HG02623 (cell line): ENCODE data around the gene IGFBP6.

ENCODE experiments used
- ATAC-seq: cut with Tn5 transposase; IDR thresholded peaks from one replicate; pipeline ENCODE4 v1.9.1; 2021; ENCODE audit warnings: moderate library complexity; ENCODE audit not compliant: unreplicated experiment

Gene IGFBP6

DNA sequence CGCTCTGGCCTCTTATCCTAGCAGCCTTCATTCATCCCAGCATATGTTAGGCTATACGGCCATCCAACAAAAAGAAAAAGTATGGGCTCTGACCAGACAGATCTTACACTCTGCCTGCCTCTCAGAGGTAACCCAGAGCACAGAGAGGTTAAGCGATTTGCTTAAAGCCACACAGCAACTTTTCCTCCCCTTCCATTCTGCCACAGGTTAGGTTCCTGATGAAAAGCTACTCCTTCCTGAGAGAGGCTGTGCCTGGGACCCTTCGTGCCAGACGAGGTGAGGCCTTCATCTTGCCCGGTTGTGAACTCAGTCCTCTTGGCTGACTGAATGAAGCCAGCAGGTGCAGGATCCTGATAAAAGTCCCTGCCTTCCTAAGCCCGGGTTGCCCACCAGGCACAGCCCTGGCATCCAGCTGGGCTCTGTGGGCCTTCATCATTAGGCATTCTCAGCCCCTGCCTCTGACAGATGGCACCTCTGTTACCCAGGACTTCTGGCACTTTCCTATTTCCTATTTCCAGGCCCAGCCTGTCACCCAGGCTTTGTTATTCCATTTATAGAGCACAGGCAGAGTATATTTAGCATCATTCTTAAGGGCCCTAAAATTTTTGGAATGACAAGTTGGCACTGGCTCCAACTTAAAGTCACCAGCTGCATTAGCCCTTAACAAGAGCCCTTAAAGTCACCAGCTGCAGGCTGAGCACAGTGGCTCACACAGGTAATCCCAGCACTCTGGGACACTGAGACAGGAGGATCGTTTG lies 18.6 kb downstream of the IGFBP6 start:
- ATAC-seq, result no peak

DNA sequence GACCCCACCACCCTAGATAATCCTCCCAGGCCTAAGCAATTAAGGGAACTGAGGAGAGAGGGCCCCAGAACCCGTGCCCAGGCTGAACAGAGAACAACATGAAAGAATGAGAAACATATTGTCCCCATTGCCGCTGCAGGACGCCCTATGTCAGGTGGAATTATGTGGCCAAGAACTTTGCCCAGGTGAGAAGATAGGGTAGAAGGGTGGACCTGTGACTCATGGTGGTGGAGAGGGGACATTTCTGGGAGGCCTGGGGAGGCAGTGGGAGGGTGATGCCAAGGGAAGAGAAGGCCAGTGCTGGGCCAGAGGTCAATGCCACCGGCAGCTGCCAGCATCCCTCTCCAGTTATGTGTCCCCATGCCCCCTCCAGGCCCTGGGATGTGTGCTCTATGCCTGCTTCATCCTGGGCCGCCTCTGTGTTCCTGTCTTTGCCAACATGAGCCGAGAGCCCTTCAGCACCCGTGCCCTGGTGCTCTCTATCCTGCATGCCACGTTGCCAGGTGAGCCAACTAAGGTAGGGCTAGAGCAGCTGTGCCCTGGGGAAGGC lies 21.4 kb downstream of the IGFBP6 start:
- no peak for ATAC-seq

DNA sequence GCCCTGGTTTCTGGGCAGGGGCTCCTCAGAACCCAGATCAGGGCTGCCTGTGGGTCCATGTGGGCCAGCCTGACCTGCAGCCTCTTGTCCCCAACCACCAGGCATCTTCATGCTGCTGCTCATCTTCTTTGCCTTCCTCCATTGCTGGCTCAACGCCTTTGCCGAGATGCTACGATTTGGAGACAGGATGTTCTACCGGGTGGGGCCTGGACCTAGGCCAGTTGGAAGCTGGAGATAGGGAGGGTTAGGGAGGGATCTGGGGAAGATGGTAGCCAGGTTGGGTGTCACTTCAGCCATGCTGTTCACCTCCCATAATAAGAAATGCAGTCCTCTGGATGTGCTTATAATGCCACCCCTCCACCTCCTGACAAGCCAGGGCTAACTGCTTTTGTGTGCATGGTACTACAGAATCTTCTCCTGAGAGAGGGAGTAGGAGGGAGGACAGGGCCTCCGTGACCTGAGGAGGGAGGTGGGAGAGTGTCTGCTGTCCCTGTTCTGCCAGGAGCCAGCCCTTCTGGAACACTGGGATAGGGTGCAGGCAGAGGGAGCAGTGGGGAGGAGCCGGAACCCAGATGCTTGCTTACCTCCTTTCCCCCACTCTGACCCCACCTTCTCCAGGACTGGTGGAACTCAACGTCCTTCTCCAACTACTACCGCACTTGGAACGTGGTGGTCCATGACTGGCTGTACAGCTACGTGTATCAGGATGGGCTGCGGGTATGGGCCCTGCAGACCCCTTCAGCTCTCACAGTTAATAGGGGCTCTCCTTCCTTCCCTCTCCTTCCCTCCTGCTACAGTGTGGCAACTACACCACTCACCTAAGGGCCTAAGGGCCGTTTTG lies 23.4 kb downstream of the IGFBP6 start:
- no peak for ATAC-seq

DNA sequence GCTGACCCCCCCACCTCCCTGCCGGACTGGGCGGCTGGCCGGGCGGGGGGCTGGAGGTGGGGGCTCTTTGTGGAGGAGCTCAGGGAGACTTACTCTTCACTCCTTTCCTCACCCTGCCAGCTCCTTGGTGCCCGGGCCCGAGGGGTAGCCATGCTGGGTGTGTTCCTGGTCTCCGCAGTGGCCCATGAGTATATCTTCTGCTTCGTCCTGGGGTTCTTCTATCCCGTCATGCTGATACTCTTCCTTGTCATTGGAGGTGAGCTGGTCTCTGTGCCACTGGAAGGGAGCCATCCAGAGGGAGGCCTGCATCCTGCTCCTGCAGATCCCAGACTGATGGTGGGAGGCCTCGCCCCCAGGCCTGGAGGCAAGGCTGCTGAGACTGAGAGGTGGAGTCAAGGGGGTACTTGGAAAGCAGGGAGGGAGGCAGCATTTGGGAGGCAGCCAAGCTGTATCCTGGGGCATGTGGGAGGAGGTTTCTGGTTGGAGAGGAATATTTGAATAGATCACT lies 25.5 kb downstream of the IGFBP6 start:
- ATAC-seq, result no peak

DNA sequence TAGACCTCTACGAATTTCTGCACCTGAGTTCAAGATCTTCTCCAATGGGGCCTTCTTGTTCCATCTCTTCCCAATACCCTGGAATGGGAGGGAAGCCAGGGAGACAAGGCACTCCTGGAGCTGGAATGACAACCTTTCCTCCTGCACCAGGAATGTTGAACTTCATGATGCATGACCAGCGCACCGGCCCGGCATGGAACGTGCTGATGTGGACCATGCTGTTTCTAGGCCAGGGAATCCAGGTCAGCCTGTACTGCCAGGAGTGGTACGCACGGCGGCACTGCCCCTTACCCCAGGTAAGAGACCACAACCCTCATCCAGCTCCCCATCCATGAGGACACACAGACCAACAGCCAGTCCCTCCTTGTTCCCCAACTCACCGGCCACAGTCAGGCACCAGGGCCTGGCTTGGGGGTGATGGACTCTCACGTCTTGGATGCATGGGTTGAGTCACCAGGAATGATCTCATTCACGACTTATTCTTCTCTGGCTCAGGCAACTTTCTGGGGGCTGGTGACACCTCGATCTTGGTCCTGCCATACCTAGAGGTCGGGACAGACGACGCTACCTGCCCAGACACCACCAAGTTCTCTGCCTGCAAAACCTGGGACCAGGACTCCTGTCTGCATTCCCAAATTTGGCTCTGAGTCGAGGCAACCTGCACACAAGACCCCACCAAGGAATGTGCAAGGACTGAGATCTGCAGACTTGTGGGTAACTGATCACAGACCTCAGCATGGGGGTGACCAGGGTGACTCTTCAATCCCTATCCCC lies 26.3 kb downstream of the IGFBP6 start:
- no peak for ATAC-seq

DNA sequence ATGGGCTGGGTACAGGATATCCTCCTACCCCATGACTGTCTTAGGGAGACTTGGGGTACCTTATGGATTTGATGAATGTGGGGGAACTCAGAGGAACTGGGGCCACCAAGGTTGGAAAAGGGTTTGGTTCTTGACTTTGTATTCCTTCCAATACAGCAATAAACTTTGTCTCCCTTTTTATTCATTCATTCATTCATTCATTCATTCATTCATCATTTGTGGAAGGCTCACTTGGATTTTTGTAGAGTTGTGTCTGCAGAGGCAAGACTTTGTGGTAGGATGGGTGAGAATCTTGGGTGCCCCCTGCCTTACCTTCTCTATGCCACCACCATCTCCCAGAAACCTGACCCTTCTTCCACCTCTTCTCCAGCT lies 26.9 kb downstream of the IGFBP6 start:
- no peak for ATAC-seq

DNA sequence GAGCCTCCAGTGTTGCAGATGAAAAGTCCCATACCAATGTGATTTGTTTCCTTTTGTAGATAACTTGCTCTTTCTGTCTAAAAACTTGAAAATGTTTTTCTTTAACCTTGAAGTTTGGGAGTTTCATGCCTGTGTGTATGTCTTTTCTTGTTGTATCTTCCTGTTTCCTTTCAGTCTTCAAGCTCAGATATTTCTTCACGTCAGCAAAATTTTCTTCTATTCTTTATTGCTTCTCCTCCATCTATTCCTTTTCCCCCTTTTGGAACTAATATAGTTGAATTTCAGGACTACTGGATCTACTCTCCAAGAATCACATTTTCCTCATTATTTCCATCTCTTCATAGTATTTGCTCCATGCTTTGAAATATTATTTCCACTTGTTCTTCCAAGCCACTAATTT lies 29.7 kb downstream of the IGFBP6 start:
- no peak for ATAC-seq

DNA sequence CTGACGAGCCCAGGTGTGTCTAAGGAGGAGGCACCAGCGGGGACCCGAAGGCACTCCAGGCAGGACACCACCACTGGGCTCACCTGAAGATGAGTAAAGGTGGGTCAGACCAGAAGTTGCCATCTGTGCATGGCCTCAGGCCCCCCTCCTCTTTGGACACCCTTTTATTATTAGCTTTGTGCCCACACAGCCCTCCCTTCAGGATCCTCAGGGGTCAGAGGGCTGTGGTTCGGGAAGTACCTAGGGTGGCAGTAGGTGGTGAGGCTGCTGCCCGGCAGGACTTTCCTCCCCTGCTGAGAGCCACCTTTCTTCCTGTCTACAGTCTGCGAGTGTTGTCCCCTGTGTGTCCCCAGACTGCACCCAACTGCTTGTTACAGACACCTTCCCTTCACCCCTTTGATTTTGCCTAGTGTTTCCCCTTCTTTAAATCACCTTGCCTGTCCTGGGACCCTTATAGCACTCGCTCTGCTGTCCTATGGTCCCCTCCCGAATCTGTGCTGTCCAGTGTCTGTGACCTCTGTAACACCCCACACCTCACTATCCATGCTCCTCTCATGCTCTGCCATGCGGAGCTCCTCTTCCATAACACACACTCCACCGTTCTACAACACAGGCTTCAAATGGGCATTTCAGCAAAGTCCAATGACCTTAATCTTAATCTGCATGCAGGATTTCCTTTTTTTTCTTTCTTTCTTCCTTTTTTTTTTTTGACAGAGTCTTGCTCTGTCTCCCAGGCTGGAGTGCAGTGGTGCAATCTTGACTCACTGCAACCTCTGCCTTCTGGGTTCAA lies 31.5 kb downstream of the IGFBP6 start:
- no peak for ATAC-seq

DNA sequence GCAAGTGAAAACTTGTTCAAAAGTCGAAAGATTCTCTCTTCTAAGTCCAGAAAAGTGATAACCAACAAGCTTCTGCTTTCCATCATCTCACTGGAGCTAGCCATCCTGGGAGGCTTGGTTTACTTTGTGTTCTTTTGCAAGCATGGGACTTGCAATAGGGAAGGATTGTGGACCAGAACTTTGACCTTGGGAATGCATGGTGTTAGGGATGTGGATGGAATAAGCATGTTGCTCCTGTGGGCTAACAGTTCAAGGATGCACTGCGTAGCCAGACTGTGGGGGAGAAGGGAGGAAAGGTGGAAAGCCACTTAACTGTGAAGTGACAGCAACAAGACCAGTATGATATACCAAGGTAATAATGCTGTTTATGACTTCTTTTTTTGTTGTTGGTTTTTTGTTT lies 34.4 kb downstream of the IGFBP6 start:
- ATAC-seq, result no peak

DNA sequence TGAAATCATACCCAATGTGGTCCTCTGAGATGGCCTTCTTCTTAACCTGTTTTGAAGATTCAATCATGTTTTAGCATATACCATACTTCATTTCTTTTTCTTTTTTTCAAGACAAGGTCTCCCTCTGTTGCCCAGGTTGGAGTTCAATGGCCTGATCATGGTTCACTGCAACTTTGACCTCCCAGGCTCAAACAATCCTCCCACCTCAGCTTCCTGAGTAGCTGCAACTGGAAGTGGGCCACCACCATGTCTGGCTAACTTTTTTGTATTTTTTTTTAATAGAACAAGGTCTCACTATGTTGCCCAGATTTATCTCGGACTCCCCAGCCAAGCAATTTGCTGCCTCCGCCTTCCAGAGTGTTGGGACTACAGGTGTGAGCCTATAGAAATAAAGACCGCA lies 36.3 kb downstream of the IGFBP6 start:
- ATAC-seq, result no peak

DNA sequence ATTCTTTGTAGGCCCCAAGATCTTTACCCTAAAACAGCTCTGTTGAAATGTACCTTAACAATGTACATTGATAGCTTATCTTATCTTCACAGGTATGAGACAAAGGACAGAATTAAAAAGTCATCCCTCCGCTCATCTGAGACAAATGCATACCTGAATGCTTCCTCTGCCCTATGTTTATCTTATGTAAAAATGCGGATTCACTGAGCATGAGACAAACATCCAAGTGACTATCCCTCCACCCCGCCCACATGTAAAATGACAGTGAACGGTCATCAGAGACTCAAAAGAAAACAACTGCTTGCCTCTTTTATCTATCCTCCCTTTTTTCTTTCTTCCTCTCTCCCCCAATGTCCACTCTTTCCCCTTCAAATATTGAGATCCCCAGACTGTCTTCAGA lies 45.9 kb downstream of the IGFBP6 start:
- ATAC-seq, result no peak

DNA sequence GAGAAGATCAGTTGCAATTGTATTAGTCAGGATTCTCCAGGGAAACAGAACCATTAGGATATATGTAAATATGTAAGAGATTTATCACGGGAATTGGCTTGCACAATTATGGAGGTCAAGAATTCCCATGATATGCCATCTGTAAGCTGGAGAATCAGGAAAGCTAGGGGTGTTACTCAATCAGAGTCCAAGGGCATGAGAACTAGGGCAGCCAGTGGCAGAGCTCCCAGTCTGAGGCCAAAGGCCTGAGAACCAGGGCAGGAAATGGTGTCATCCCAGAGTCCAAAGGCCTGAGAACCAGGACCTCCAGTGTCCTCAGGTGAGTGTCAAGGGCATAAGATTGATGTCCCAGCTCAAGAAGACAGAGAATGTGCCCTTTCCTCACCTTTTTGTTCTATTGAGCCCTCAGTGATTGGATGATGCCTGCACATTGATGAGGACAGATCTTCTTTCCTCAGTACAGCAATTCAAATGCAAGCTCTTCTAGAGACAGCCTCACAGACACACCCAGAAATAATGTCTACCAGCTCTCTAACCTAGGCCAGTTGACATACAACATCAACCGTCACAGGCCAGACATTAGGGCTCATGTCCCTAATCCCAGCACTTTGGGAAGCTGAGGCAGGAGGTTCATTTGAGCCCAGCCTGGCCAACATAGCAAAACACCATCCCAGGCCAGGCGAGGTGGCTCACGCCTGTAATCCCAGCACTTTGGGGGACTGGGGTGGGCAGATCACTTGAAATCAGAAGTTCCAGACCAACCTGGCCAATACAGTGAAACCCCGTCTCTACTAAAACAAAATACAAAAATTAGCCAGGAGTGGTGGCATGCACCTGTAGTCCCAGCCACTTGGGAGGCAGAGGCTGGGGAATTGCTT lies 48.2 kb downstream of the IGFBP6 start:
- no peak for ATAC-seq

DNA sequence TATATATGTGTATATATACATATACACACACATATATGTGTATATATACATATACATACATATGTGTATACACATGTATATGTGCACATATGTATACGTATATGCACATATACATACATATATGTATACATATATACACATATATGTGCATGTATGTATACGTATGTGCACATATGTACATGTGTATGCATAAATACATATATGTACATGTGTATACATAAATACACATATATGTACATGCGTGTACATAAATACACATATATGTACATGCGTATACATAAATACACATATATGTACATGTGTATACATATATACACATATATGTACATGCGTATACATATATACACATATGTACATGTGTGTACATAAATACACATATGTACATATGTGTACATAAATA lies 49.7 kb downstream of the IGFBP6 start:
- no peak for ATAC-seq

DNA sequence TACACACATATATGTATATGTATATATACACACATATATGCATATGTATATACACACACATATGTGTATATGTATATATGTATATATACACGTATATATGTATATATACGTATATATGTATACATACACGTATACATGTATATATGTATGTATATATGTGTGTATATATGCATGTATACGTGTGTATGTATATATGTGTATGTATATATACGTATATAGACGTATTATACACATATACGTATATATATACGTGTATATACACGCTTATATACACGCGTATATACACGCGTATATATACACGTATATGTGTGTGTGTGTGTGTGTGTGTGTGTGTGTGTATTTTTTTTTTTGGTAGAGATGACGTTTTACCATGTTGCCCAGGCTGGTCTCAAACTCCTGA lies 50.2 kb downstream of the IGFBP6 start:
- ATAC-seq, result no peak

DNA sequence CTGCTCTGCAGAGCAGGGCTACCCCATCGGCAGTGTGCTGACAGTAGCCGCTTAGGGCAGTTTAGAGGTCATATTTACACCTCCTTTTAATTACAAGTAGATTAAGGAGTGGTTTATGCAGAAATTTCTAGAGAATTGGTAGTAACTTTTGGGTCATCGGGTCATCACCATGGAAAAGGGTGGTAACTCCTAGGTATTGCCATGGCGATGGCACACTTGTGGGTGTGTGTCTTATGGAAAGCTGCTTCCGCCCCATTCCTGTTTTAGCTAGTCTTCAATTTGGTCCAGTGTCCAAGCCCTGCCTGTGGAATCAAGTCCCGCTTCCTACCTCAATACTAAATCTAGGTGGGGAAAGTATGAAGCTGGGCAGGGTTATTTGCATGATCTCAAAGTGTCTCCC lies 53.6 kb downstream of the IGFBP6 start:
- no peak for ATAC-seq
